ENCODE data around the gene CFAP90.

CFAP90 gene, protein sequence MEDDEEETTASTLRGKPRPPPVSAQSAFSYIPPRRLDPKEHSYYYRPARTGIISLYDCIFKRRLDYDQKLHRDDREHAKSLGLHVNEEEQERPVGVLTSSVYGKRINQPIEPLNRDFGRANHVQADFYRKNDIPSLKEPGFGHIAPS

DNA sequence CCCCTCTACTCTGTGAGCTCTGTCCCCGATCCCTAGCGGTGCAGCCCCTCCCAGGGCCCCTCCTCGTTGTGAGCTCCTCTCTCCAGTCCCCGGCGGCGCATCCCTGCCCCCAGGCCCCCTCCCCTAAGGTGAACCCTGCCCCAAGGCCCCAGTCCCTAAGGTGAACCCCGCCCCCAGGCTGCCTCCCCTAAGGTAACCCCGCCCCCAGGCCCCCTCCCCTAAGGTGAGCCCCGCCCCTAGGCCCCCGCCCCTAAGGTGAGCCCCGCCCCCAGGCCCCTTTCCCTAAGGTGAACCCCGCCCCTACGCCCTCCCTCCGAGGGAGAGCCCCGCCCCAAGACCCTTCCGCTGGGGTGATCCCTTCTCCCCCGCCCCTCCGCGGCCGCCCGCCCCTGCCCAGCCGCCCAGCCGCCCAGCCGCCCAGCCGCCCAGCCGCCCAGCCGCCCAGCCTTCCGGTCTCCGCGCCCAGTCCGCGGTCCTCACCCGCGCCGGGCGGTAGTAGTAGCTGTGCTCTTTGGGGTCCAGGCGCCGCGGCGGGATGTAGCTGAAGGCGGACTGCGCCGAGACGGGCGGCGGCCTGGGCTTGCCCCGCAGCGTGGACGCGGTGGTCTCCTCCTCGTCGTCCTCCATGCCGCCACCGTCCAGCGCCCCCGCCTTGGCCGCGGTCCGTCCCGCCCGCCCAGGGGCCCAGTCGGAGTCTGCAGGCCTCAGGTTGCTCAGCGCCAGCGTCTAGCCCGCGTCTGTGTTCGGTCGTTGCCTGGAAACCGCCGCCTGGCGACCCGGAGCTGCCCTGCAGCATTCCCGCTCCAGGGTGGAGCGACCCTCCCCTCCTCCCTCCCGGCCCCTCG is at the start of gene CFAP90:
Gene CFAP90 (minus strand): TSS at position 739 of the 845 bp plus-strand sequence. CDS start 112 bp downstream, at position 627.
- DNase-seq (ENCODE audit: low spot score) = no peak

DNA sequence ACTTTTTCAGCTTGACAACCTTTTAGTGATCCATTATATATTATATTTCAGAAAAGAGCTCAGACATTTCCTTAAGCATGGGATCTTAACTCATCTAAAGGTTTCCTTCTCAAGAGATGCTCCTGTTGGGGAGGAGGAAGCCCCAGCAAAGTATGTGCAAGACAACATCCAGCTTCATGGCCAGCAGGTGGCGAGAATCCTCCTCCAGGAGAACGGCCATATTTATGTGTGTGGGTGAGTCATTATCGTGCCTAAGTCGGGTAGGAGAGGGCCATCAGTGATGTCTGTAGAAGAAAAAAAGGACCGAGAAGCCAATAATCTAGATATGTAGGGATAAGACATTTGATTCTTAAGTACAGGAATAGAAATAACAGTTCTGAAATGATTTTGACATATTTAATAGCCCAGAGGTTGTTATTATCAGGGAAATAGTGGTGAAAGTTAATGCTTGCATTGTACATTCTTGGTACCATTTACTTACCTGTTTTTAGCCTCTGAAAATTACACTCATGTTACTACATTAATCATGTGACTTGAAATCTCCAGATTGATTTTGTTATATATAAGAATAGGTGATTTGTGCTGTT is 46.2 kb upstream of the CFAP90 start:
- peak; percentile 36 for DNase-seq (ENCODE audit: low spot score)

DNA sequence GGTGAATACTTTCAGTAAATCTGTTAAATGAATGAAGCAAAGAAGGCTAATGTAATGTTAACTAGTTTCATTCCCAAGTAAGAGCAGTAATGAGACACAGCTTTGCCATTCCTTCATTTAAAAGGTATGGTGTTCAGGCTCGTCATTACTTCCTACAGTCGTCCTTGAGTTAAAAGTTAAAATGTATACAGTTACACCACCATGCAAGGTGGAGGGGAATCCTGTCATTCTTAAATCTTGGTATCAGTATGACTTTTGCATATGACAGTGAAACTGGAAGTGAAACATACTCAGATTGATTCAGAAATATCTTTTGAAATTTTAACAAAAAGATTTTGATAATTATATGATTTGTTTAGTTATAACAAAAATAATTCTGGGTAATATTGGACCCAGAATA is 43.9 kb upstream of the CFAP90 start:
- DNase-seq (ENCODE audit: low spot score) = no peak

DNA sequence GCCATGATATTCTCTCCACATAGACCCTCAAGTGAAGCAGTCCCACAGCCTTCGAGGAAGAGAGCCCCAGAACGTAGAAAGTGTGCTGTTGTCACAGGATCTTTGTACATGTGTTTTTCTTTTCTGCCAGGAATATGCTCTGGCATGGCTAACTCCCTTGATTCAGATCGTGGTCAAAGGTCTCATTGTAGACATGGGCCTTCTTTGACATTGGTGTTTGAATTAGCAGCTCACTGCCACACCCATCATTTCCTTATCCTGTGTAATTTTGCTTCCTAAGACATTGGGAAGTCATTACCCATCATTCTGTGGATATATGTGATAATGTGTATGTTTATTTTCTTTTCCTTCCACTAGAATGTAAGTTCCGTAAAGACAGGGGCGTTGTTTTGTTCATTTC is 43.5 kb upstream of the CFAP90 start:
- DNase-seq (ENCODE audit: low spot score) = no peak

DNA sequence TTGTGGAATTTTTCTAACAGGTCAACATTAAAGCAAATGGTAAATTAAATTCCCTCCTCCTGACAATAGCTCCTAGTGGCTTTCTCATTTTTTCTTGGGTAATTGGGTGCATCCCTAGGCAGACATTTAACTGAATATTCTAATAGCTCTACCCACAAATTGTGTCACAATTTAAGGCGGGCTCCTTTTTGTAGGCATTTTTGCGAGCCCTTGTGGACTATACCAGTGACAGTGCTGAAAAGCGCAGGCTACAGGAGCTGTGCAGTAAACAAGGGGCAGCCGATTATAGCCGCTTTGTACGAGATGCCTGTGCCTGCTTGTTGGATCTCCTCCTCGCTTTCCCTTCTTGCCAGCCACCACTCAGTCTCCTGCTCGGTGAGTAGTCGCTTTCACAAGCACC is 38.0 kb upstream of the CFAP90 start:
- no peak for DNase-seq (ENCODE audit: low spot score)

DNA sequence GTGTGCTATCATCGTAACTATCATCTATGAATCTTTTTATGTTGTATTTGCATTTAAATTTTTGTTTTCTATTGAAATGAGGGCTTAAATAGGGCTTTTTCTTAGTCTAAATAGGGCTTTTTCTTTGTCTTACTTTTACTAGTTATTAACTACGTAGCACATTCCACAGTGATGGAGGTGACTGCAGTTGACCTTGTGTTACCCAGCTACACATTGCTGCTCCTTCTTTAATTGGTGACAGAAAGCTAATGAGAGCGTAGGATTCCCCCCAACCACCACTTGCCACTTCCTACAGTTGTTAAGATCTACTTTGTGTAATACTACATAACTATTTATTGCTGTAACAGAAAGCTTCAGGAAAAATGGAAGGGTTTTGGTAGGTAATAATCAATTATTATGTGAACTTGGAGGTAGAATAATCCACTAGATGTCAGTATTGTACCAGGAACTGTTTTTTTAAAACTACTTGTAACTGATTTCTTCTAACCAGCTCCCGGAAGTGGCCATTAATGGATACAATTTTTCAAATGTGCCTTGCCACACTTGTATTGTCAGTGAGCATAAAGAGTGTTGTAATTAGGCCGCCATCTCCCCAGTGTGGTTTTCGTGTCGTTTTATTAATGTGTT is 36.0 kb upstream of the CFAP90 start:
- DNase-seq (ENCODE audit: low spot score) = peak; percentile 19

DNA sequence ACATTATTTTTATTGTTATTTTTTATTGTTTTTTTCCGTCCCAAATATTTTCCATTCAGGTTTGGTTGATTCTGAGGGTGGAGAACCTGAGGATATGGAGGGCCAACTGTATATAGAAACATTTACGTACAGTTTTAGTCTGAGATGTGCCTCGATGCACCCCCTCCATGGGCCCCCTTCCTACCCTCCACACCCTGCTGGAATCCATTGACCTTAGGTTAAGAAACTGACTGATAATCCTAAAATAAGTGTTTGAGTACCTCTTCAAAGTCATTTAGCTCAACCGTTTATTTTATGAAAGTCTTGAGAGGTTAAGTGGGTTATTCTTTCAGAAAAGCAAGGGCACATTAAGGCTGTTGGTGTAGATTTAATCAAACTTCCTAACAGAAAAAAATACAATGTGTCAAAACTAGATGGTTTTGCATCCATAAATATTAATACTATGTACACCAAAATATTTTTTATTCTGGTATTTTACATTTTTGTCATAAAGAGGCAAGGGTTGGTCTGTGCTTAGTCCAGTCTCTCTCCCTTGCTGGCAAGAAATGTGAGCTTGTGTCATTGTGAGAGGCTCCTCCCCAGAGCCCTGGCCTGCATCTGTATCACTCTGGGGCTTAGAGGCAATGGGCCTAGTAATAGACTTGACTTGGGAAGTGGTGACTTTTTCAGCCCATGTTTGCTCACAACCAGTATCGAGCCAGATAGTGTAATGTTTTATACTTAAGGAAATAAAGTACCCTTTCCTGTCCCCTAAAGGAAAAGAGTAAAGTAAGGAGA is 33.7 kb upstream of the CFAP90 start:
- no peak for DNase-seq (ENCODE audit: low spot score)

DNA sequence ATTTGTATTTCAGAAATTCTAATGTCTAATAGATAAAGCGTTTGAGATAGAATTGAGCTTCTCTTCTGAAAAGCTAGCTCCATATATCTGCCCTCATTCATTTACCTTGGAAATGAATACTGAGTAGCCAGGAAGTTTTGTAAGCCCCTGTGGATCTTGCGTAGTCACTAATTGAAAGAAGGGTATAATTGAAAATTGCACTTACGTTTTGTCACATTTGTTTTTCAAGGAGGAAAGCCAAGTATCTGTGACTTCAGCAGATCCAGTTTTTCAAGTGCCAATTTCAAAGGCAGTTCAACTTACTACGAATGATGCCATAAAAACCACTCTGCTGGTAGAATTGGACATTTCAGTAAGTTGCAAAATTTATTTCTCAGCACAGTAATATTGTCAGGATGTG is 32.0 kb upstream of the CFAP90 start:
- DNase-seq (ENCODE audit: low spot score) = no peak

DNA sequence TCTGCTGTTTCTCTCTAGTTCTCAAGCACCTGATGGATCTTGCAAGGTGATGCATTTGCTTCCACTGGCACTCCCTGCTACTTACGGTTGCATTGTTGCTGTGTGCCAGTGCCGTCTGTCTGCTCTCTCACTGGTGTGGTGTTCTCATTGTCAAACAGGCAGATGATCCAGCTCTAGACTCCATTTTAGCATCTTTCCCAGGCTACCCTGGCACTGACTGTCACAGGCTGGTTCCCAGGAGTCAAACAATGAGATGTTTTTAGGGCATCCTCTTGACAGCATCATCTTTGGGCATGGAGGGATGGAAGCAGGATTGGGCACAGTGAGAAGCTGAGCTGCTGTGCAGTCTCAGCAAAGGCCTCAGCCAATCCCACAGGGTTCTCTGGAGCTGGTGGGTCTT is 30.9 kb upstream of the CFAP90 start:
- DNase-seq (ENCODE audit: low spot score) = no peak

DNA sequence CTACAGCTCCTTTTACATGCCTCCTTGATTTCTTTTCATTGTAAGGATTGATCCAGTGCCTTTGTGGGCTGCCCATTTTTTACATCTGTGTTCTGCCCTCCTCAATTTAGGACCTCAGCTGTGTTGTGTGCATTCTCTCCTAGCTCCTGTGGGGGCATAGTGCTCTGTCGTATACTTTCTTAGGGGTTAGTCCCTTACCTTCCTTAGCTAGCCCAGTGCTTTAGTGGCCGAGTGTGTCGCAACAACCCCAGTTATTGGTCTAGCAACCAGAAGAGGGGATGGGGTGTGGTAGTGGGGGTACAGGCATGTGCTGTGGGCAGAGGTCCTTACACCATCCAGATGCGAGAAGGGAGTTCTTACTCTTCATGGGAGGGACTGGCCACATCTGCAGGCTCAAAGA is 30.2 kb upstream of the CFAP90 start:
- DNase-seq (ENCODE audit: low spot score) = no peak

DNA sequence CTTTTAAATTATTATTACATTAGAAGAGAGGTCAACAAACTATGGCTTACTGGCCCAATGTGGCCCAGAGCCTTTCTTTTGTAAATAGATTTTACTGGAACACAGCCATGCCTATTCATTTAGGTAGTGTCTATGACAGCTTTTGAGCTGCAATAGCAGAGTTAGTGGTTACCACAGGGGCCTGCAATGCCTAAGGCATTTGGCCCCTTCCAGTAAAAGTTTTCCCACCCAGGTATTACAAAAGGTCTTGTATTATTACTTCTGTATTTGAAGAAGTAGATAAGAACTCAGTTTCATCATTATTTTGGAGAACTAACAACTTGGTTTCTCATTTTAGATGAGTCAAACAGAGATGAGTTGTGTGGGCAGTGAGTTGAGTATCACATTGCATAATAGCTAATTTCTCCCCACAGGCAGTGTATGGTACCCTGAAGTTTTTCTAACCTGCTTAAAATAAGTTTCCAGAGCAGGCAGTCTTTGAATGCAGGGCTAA is 27.5 kb upstream of the CFAP90 start:
- no peak for DNase-seq (ENCODE audit: low spot score)

DNA sequence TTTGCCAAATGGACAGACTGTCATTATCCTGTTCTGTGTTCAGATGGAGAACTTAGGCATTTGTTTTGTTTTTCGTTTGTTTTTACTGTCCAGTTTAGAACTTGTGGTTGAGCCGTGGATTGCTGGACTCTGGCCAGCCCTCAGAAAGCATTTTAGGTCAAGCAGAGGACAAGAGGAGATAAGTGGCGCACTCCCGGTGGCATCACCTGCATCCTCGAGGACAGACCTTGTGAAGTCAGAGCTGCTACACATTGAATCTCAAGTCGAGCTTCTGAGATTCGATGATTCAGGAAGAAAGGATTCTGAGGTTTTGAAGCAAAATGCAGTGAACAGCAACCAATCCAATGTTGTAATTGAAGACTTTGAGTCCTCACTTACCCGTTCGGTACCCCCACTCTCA is 26.9 kb upstream of the CFAP90 start:
- no peak for DNase-seq (ENCODE audit: low spot score)

DNA sequence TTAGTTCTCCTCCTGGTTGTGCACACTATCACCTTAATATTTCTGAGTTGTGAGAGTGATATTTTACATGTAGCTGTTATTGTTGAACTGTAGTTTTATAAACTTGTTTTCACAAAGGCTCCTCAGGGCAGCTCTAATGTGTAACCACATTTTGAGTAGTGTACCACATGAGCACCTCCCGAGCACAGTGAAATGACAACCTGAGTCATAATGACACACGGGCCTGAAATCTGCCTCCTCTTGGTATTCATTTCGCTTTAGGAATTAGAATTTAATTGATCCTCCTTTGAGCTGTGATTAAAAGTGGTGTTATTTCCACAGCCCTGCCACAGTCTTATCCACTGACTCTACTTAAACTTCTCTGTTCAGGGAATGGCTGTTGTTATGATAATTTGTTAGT is 25.9 kb upstream of the CFAP90 start:
- no peak for DNase-seq (ENCODE audit: low spot score)

DNA sequence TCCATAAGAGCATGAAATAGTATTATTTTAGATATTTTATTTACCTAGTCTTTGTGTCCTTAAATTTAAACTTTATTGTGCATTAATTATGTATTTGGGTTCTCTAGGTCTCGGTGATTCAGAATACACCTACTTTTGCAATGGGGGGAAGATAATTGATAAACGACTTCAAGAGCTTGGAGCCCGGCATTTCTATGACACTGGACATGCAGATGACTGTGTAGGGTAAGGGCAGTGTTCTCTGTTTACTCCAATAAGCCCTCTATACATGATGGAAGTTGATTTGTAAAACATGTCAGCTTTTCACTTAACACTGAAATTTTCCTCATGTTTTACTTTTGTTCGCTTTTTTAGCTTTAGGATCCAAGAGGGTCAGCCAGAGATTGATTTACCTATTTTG is 24.2 kb upstream of the CFAP90 start:
- DNase-seq (ENCODE audit: low spot score) = no peak

DNA sequence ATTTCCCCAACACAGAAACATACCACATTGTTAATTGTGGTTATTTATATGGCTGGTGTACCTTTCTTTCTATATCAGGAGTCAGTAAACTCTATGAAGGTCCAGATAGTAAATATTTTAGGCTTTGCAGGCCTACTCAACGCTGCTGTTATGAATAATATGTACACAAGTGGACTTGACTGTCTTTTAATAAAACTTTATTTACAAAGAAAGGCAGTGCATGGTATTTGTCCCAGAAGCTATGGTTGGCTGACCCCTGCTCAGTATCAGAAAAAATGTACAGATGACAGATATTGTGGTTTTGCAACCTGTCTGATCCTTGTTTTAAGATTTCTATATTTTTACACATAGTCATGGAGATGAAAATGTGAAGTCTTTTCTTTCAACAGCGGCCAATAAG is 23.7 kb upstream of the CFAP90 start:
- DNase-seq (ENCODE audit: low spot score) = no peak

DNA sequence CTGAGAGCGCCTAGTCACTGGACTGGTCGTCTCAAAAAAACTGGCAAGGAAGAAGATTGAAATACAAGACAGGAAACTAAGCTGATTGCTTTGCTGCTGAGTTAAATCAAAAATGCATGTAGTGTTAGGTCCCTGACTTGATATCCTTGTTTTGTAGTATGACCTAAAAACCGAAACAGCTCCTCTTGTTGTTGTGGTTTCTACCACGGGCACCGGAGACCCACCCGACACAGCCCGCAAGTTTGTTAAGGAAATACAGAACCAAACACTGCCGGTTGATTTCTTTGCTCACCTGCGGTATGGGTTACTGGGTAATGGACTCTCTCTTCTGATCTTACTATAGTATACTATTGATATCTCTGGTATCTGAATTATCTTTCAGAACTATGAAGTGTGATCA is 22.3 kb upstream of the CFAP90 start:
- no peak for DNase-seq (ENCODE audit: low spot score)

DNA sequence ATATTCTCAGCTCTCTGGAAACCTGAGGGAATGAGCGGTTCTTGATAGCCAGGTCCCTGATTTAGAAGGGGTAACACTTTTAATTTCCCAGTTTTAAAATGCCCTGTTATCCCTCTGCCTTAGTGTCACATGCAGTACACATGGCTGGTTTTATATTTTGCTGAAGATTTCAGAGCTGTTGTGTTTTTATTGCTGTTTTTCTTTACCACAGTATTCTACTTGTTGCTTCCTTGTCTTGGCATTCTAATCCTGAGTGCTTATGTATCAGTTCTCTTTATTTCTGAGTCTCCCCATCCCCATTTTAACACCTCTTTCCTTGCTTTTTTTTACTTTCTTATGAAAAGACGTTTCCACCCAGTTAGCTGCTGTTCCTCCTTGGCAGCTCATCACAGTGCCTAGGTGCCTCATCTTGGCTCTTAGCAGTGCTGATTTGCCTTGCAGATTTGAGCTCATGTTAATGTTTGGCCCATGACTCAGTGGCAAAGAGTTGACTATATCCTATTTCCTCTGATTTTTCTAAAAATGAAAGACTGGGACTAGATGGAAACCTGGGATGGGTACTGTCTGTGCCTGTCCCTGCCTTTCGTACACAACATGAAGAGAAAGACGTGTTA is 21.7 kb upstream of the CFAP90 start:
- DNase-seq (ENCODE audit: low spot score) = no peak

DNA sequence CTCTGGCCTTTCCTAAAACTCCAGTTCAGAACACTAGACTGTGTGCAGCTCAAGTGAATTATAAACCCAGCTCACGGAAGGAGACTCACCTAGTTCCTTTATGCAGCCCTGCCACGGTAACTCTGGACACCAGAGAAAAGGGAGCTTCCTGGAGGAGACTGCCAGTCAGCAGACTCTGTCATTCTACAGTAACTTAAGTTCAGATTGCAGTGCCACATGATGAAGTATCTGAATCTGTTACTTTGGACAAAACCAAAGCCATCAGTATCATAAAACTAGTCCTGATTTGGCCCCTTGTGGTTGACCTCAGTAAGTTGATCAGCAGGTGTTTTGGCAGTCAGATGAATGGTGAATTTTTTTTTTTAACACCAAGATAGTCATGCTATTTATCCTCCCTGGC is 20.7 kb upstream of the CFAP90 start:
- no peak for DNase-seq (ENCODE audit: low spot score)

DNA sequence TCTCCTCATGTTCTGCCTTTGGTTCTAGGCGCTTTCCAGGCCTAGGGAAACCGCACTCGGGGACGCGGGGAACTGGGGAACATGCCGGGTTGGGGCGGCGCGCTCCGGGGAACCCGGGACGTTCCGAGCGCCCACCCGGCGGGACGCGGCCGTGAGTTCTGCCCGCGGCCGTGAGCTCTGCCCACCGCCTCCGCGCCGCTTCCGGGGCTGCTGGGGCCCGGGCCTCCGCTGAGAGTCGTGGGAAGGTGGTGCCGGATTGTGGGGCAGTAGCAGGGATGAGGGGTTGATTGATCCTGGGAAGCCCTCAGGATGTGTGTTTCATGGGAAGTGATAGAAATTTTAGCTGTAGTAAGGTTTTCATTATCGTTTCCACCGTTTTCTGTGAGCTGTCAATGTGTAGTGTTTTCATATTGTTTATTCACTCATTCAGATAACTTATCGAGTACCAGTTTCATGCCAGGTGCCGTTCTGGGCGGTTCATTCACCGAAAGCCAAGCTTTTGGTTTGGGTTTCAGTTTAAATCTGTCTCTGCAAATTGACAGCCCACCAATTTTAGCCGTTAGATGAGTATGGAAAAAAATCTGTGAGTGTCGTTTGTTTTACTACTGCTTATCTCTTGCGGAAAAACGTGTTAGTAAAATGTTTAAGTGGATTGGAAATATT is 18.7 kb upstream of the CFAP90 start:
- DNase-seq (ENCODE audit: low spot score) = no peak

DNA sequence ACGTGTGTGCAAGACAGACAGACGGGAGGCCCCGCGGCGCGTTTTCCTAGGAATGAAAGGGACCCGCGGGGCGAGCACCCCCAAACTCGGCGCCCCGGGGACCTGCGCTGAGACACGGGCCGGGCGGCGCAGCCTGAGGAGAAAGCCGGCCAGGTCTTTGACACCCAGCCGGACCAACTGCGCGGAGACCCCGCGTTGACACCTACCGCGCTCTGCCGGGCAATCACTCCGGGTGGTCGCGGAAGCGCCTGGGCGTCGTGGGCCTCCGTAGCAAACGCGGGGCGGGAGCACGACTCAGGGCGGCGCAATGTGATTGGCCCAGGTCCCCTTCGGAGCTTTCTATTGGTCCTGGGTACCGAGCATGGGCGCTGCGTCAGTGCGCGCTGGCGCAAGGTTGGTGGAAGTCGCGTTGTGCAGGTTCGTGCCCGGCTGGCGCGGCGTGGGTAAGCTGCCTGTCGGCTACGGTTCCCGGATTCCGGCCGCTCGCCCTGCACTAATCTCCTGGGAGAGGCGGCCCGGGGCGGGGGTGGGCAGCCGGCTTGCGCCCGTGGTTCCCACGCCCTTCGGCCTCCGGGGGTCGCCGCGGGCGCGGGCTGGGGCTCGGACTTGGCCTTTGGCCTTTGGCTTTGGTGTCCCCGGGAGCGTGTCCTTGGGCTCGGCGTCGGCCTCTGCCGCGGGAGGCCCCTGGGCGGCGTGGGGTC is 18.0 kb upstream of the CFAP90 start, which contains the start of the genes FASTKD3 and MTRR:
Gene FASTKD3 (minus strand): TSS at position 259 of the 701 bp plus-strand sequence. CDS start 948 bp downstream, outside the sequence.
Gene MTRR (plus strand): TSS at position 376 of the 701 bp plus-strand sequence. CDS start 1,647 bp downstream, outside the sequence.
- DNase-seq (ENCODE audit: low spot score) = peak; percentile 97
